IMR-90 (cell line): ENCODE data around the gene EXOG. TPM values are rescaled to one million over a fixed set of nuclear protein-coding genes. Genes with fewer than 3 reads are reported as not detected.

ENCODE experiments used
- ATAC-seq: fragments of 200-7000 bp; cut with Tn5 transposase; 2 replicates; pipeline ENCODE4 v1.9.1; 2020; ENCODE audit warnings: low read depth, mild to moderate bottlenecking, moderate library complexity
- BruUV-seq: library from RNA; stranded (reverse); fragments of 400-500 nt; replicated peaks from 2 replicates; lab custom pipeline; 2021; lab: Mats Ljungman, UMichigan
- CTCF ChIA-PET: fragments of 300-600 bp; formaldehyde crosslinking; extraction: SDS; loops from one replicate; lab custom pipeline; 2021; ENCODE audit warnings: antibody characterized with exemption; lab: Yijun Ruan, JAX
- POLR2A ChIA-PET: fragments of 300-600 bp; sonication (Branson Sonifier 250); formaldehyde crosslinking; loops from one replicate; lab custom pipeline; 2022; ENCODE audit warnings: antibody characterized with exemption; ENCODE audit not compliant: unreplicated experiment; lab: Charles Lee
- DNase-seq: peaks from one replicate; pipeline ENCODE4 v3.0.0; 2013
- H2AFZ ChIP-seq: replicated peaks from 2 replicates; pipeline ENCODE3; 2013; ENCODE audit warnings: low read length, mild to moderate bottlenecking; ENCODE audit not compliant: poor library complexity
- H2AK5ac ChIP-seq: 2 replicates; pipeline ENCODE4 v1.6.1; 2013; ENCODE audit warnings: low read depth, low read length, inconsistent platforms
- H2AK9ac ChIP-seq: replicated peaks from 2 replicates; pipeline ENCODE3; 2013; ENCODE audit warnings: mild to moderate bottlenecking, low read depth, low read length, moderate library complexity; ENCODE audit not compliant: poor library complexity
- H2BK120ac ChIP-seq: 2 replicates; pipeline ENCODE4 v1.6.1; 2013; ENCODE audit warnings: low read depth, low read length, inconsistent platforms
- H2BK15ac ChIP-seq: 3 replicates; pipeline ENCODE4 v1.6.1; 2013; ENCODE audit warnings: low read depth, low read length, inconsistent platforms
- H2BK20ac ChIP-seq: 2 replicates; pipeline ENCODE4 v1.6.1; 2013; ENCODE audit warnings: low read depth, mild to moderate bottlenecking, inconsistent platforms, low read length, moderate library complexity
- H2BK5ac ChIP-seq: 2 replicates; pipeline ENCODE4 v1.6.1; 2013; ENCODE audit warnings: mild to moderate bottlenecking, low read depth, low read length, inconsistent platforms; ENCODE audit not compliant: poor library complexity, severe bottlenecking
- H3K14ac ChIP-seq: replicated peaks from 2 replicates; pipeline ENCODE4 v1.6.1; 2013; ENCODE audit warnings: low read depth, low read length, inconsistent platforms
- H3K18ac ChIP-seq: 2 replicates; pipeline ENCODE4 v1.6.1; 2013; ENCODE audit warnings: low read depth, low read length, control low read depth
- H3K23ac ChIP-seq: 2 replicates; pipeline ENCODE4 v1.6.1; 2013; ENCODE audit warnings: low read depth, low read length, inconsistent platforms
- H3K27ac ChIP-seq: 2 replicates; pipeline ENCODE4 v1.5.1; 2013; ENCODE audit warnings: mild to moderate bottlenecking, control low read depth, low read length; ENCODE audit not compliant: insufficient read depth
- H3K27me3 ChIP-seq: 2 replicates; pipeline ENCODE4 v1.6.1; 2013; ENCODE audit warnings: low read length; ENCODE audit not compliant: control insufficient read depth, insufficient read depth
- H3K36me3 ChIP-seq: 2 replicates; pipeline ENCODE4 v1.6.1; 2013; ENCODE audit warnings: low read length, mixed read lengths; ENCODE audit not compliant: control insufficient read depth, insufficient read depth
- H3K4ac ChIP-seq: 2 replicates; pipeline ENCODE4 v1.6.1; 2013; ENCODE audit warnings: low read depth, low read length, inconsistent platforms
- H3K4me1 ChIP-seq: 2 replicates; pipeline ENCODE4 v1.6.1; 2013; ENCODE audit warnings: low read length, mixed read lengths; ENCODE audit not compliant: control insufficient read depth, insufficient read depth
- H3K4me2 ChIP-seq: 2 replicates; pipeline ENCODE4 v1.6.1; 2013; ENCODE audit warnings: low read depth, mild to moderate bottlenecking, control low read depth, low read length, moderate library complexity
- H3K4me3 ChIP-seq: 2 replicates; pipeline ENCODE4 v1.5.1; 2013; ENCODE audit warnings: low read depth, mild to moderate bottlenecking, control low read depth, low read length, moderate library complexity; ENCODE audit not compliant: insufficient read depth
- H3K56ac ChIP-seq: 2 replicates; pipeline ENCODE4 v1.6.1; 2013; ENCODE audit warnings: low read length, inconsistent platforms; ENCODE audit not compliant: insufficient read depth; ENCODE audit errors: extremely low read depth
- H3K79me1 ChIP-seq, 2 experiments: 2 replicates each; pipeline ENCODE4 v1.6.1; 2013; ENCODE audit warnings: low read length in 2 of 2, inconsistent platforms in 1 of 2, low read depth in 1 of 2
- H3K9ac ChIP-seq: 2 replicates; pipeline ENCODE4 v1.6.1; 2013; ENCODE audit warnings: low read depth, low read length, control low read depth
- H3K9me1 ChIP-seq: 2 replicates; pipeline ENCODE4 v1.6.1; 2013; ENCODE audit warnings: low read length, inconsistent platforms; ENCODE audit not compliant: insufficient read depth
- H3K9me3 ChIP-seq: 2 replicates; pipeline ENCODE4 v1.6.1; 2013; ENCODE audit warnings: low read length; ENCODE audit not compliant: control insufficient read depth, insufficient read depth
- H4K20me1 ChIP-seq: 2 replicates; pipeline ENCODE4 v1.6.1; 2013; ENCODE audit warnings: low read length, inconsistent platforms; ENCODE audit not compliant: insufficient read depth
- H4K5ac ChIP-seq: 2 replicates; pipeline ENCODE4 v1.6.1; 2013; ENCODE audit warnings: mild to moderate bottlenecking, low read depth, low read length, control low read depth
- H4K8ac ChIP-seq, 2 experiments: 2 replicates each; pipeline ENCODE4 v1.6.1; 2013; ENCODE audit warnings: low read depth in 2 of 2, low read length in 2 of 2, control low read depth in 1 of 2, inconsistent platforms in 1 of 2
- H4K91ac ChIP-seq: 2 replicates; pipeline ENCODE4 v1.6.1; 2013; ENCODE audit warnings: low read depth, low read length, inconsistent platforms; ENCODE audit not compliant: insufficient read depth
- MAFK ChIP-seq: IDR thresholded peaks from 2 replicates; pipeline ENCODE4 v1.6.1; 2012; ENCODE audit warnings: low read depth, low read length, improper control_type of control experiment
- RFX5 ChIP-seq: IDR thresholded peaks from 2 replicates; pipeline ENCODE4 v1.8.0; 2012; ENCODE audit warnings: low read depth, mild to moderate bottlenecking, low read length, moderate library complexity
- WGBS, 2 experiments: methylation state at CpG; one replicate each; pipeline versions ENCODE4 v1.1.5 to v1.1.7; 2013; ENCODE audit warnings: missing lambda C conversion rate in 2 of 2; ENCODE audit not compliant: insufficient read length in 1 of 2; ENCODE audit errors: extremely low coverage in 2 of 2; 5-methylcytosine and 5-hydroxymethylcytosine counted together
- dilution Hi-C: fragments of 300-500 bp; cut with HindIII; formaldehyde crosslinking; loops from one replicate; pipeline ENCODE4 v1.14.3; 2018; ENCODE audit warnings: low sequenced_read_pairs; ENCODE audit not compliant: unreplicated experiment
- in situ Hi-C: fragments of 300-500 bp; cut with MboI; formaldehyde crosslinking; loops from 3 replicates; pipeline ENCODE4 v1.14.3; 2019; ENCODE audit warnings: low sequenced_read_pairs, inconsistent platforms, mixed read lengths
- intact Hi-C: fragments of 100-400 bp; cut with micrococcal nuclease; formaldehyde crosslinking; loops from 2 replicates; pipeline ENCODE4 v1.10.0; 2022
- polyA plus RNA-seq, 3 experiments: library from polyadenylated mRNA; depleted of rRNA; stranded (reverse); fragments of >200 nt; gene quantifications; 2 replicates each; pipeline ENCODE4 v1.2.3, GENCODE V29; 2012; ENCODE audit warnings: low replicate concordance in 1 of 3
- total RNA-seq: library from RNA; depleted of rRNA; stranded (reverse); fragments of >200 nt; gene quantifications from 2 replicates; pipeline ENCODE4 v1.2.3, GENCODE V29; 2012

EXOG gene
- total and polyA plus RNA-seq, 2 of the 4 experiments (the other 2 are of a cell fraction) = 10.2 to 15.0 TPM

GRCh38 chr3:38555926-38556325 is 59.8 kb downstream of the EXOG start:
- H2BK15ac ChIP-seq = no peak overlapping the region
- no peak overlapping the region for H3K56ac ChIP-seq
- H3K18ac ChIP-seq = no peak overlapping the region
- no peak overlapping the region for H3K4me3 ChIP-seq
- WGBS, 2 experiments = 100% methylated on average over 1 of the region's 2 CpGs; no CpG with 5 or more reads in 1 of the 2 experiments
- H3K14ac ChIP-seq = no peak overlapping the region
- H3K9me1 ChIP-seq = no peaks in the 10 kb centered on the region
- no peak overlapping the region for H4K91ac ChIP-seq
- no peaks in the 10 kb centered on the region for H3K9me3 ChIP-seq
- in situ Hi-C loops (no loop called here), dilution Hi-C loops (no loop called here), intact Hi-C loops (no loop called here)
- H2AK5ac ChIP-seq = no peak overlapping the region
- no peak overlapping the region for H4K8ac ChIP-seq
- no peak overlapping the region for H2AK9ac ChIP-seq
- no peaks in the 10 kb centered on the region for H3K79me1 ChIP-seq
- ATAC-seq (no peak), DNase-seq (no peak)
- H3K9ac ChIP-seq = no peak overlapping the region
- H4K20me1 ChIP-seq = no peaks in the 10 kb centered on the region
- no peak overlapping the region for H3K23ac ChIP-seq
- no peak overlapping the region for H3K27ac ChIP-seq
- no peak overlapping the region for H2BK5ac ChIP-seq
- ChIA-PET CTCF (no interaction called here), POLR2A (no interaction called here)
- H2AFZ ChIP-seq = no peak overlapping the region
- no peak for TF ChIP-seq MAFK
- TF ChIP-seq RFX5 = no peak
- H3K36me3 ChIP-seq = no peaks in the 10 kb centered on the region
- no peak overlapping the region for H4K5ac ChIP-seq
- no peak overlapping the region for H2BK20ac ChIP-seq
- no peaks in the 10 kb centered on the region for H3K27me3 ChIP-seq
- no TSS peak for BruUV-seq
- H2BK120ac ChIP-seq = no peak overlapping the region
- no peaks in the 10 kb centered on the region for H3K4me1 ChIP-seq
- H3K4ac ChIP-seq = no peak overlapping the region
- no peak overlapping the region for H3K4me2 ChIP-seq
